Central memory CD4-positive, alpha-beta T cell (primary cell): ENCODE measurements around the gene NTM.

Experiments
- DNase-seq: peaks from one replicate; pipeline ENCODE4 v3.0.0; 2022

Gene NTM

GRCh38 chr11:131840545-131840944, 470.1 kb downstream of the NTM start:
- DNase-seq = no peak

DNA sequence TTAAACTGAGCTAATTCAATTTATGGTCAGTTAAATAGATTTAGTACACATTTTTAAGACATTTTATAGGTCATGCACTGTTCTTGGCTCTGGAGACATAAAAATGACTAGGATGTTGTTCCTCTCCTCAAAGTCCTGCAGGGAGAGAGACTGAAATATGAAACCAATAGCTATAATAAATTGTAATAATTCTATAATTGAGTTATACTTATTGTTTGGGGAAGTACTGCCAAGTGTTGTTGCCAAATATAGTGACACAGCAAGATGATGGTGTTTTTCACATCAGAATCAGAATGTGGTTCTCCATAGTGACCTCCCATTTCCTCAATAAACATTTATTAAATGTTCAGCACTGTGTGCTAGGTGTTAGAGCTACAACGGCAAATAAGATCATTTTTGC, 470.6 kb downstream of the NTM start:
- DNase-seq = no peak

DNA sequence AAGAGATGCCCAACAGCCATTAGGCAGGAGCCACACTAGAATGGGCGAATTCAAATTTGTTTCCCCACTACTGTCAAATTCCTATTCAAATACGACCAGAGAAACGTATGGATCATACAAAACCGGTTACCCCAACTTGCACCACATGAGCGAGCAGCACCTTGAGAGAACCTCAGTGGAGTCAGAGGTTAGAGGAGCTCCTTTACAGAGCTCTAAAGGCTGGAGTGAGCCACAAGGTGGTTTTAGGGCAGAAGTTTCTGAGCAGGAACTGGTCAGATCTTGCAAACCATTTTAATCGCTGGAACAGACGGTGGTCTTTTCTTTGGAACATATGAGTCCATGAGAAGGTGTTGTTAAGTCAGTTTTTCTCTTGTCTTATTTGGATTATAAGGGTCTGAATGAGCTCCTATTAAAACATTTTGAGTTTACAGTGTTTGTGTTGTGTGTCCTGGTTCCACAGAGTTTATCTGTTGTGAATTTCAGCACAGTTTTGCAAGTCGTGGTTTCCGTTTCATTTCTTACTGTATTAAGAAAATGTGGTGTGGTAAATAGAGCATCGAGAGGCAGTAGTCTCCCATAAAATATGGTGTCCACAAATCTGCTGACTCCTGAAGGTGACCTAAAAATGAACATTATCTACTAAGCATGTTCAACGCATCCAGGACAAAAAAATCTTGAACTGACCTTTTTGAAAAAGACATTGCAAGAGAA, 471.7 kb downstream of the NTM start:
- no peak for DNase-seq

GRCh38 chr11:131845255-131845654, 474.8 kb downstream of the NTM start:
- no peak for DNase-seq

DNA sequence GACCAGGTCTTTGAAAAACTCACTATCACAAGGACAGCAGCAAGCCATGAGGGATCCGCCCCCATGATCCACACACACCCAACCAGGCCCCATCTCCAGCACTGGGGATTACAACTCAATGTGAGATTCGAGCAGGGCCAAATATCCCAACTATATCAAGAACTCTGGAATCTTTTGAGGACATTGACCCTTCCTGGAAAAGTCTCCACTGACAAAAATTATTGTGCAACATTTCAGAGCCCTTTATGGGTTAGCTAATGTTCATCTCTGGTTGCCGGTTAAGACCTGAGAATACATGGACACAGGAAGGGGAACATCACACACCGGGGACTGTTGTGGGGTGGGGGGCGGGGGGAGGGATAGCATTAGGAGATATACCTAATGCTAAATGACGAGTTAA, 479.1 kb downstream of the NTM start:
- DNase-seq = no peak

DNA sequence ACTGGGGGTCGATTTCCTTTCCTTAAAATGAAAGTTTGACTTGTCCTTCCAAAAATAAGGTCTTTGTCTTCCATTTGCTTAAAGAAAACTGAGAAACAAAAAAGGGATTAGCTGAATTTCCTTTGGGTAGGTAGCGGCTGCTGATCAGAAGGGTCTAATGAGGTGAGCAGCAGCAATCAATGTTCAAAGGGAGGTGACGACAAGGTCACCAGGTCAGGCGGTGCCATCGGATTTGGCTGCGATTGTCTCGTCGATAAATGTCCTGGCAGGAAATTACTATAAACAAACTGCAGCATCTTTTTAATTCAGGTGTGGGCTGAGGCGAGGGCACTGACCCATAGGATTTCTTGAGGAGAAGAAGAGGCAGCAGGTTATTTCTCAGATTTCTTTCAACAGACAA, 480.1 kb downstream of the NTM start:
- no peak for DNase-seq

- DNase-seq = no peak
Observed at GRCh38 chr11:131851964-131852755, 481.7 kb downstream of the NTM start.

DNA sequence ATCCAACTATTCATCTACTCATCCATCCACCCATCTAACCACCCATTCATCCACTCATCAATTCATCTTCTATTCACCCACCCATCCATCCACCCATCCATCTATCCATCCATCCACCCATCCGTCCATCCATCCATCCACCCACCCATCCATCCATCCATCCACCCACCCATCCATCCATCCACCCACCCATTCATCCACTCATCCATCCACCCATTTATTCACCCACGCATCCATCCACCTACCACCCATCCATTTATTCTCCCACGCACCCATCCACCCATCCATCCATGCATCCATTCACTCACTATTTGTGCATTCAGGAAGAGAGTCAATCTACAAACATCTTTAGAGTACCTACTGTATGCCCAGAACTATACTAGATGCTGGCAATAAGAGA, 482.3 kb downstream of the NTM start:
- no peak for DNase-seq

GRCh38 chr11:131854391-131854790, 484.0 kb downstream of the NTM start:
- no peak for DNase-seq

- DNase-seq = no peak
Observed at GRCh38 chr11:131855320-131855719, 484.9 kb downstream of the NTM start.

DNA sequence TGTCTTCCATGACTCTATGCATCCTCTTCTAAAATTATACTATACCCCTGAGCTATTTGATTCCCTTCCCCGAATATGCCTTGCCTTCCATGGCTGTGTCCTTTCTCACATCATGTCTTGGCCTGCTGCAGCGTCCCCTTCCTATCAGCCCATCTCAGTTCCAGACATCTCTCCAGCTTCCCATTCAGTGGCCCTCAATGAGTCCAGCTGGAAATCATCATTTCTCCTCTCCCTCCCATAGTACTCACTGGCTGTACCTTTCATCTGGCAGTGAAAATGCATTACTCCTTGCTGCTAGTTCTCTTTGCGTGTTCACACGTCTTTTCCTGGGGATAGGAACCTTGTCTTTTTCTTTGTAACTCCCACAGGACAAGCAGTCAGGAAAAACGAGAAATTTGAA, 486.8 kb downstream of the NTM start:
- no peak for DNase-seq

DNA sequence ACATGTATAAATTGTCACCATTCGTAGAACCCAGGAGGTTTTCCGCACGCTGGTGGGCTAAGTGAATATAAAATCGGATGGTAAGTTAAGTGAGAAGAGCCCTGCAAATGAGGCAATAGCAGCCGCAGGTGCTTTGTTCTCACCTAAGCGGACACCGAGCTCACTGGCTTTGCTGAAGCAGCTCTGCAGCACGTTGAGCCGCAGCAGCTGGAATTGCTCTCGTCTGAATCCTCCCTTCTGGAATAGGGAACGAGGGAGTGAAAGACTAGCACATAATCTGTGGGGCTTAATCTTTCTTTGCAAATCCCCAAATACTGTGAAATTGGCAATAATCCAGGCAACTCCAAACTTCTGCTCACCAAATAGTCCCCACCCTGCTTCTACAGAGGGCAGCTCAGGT, 488.1 kb downstream of the NTM start:
- DNase-seq = no peak

- no peak for DNase-seq
Observed at GRCh38 chr11:131859538-131860210, 489.3 kb downstream of the NTM start.

DNA sequence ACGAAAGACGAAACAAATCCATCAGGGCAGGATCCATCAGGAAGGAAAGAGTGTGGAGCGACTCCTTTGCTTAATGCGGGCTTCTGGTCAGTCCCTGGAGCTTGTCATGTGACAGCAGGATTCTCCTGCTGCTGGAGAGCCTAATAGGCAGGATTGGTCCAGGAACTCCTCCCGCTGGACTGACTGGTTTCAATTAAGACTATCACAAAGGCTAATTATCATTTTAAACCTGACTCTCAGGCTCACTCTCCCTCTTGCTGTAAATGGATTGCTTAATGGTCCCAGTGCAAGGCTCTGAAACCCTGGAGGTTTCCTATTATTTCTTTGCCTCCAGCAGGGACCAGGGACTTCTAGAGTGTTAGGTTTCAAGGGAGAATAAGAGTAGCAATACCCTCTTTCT, 493.8 kb downstream of the NTM start:
- no peak for DNase-seq

- no peak for DNase-seq
Observed at GRCh38 chr11:131865860-131866259, 495.4 kb downstream of the NTM start.

GRCh38 chr11:131866535-131867400, 496.4 kb downstream of the NTM start:
- DNase-seq = no peak

GRCh38 chr11:131867457-131868257, 497.2 kb downstream of the NTM start:
- no peak for DNase-seq

- DNase-seq = no peak
Observed at GRCh38 chr11:131868629-131869507, 498.5 kb downstream of the NTM start.

DNA sequence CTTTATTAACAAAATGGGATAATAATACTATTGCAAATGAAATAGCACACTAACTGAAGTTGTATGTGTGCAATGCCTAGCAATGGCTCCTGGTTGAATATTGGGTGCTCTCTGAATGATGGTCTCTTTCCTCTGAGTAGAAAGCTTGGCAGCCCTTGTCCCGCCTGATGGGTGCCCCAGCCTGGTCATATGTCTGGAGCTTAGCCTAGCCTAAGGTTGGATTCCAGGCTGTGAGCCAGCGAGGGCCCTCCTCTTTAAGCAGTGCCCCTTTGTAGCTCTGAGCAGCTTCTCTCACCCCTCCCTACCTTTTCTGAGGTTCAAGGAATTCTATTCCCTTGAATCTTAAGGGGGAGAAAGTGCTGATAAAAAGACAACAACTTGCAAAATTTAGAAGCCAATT, 499.9 kb downstream of the NTM start:
- DNase-seq = no peak

GRCh38 chr11:131871006-131871405, 500.6 kb downstream of the NTM start:
- DNase-seq = no peak

DNA sequence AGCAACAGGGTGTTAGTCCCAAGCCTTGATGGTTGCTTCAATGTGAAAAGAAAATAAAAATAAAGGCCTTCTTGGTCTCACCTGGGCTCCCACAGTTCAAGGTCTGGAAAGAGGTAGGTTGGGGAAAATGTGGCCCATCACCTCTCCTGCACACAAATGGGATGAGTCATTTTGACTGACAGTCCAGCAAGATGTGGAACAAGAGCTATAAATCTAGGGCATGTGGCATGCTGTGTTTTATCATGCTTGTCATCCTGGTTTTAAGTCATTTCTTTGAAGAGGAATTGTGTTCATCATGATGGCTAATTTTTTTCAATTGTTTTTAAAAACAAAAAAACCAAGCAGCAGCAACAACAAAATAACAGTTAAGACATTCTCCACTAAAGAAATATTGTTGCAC, 503.7 kb downstream of the NTM start:
- DNase-seq = no peak
